IMR-90 (cell line): Measurements from ENCODE around the gene KRTAP10-5. TPM values are rescaled to one million over a fixed set of nuclear protein-coding genes. Genes with fewer than 3 reads are reported as not detected.

ENCODE experiments used
- ATAC-seq: fragments of 200-7000 bp; cut with Tn5 transposase; 2 replicates; pipeline ENCODE4 v1.9.1; 2020; ENCODE audit warnings: low read depth, mild to moderate bottlenecking, moderate library complexity
- BruUV-seq: library from RNA; stranded (reverse); fragments of 400-500 nt; replicated peaks from 2 replicates; lab custom pipeline; 2021; lab: Mats Ljungman, UMichigan
- CTCF ChIA-PET: fragments of 300-600 bp; formaldehyde crosslinking; extraction: SDS; loops from one replicate; lab custom pipeline; 2021; ENCODE audit warnings: antibody characterized with exemption; lab: Yijun Ruan, JAX
- POLR2A ChIA-PET: fragments of 300-600 bp; sonication (Branson Sonifier 250); formaldehyde crosslinking; loops from one replicate; lab custom pipeline; 2022; ENCODE audit warnings: antibody characterized with exemption; ENCODE audit not compliant: unreplicated experiment; lab: Charles Lee
- DNase-seq: peaks from one replicate; pipeline ENCODE4 v3.0.0; 2013
- H2AFZ ChIP-seq: replicated peaks from 2 replicates; pipeline ENCODE3; 2013; ENCODE audit warnings: low read length, mild to moderate bottlenecking; ENCODE audit not compliant: poor library complexity
- H2AK5ac ChIP-seq: 2 replicates; pipeline ENCODE4 v1.6.1; 2013; ENCODE audit warnings: low read depth, low read length, inconsistent platforms
- H2AK9ac ChIP-seq: replicated peaks from 2 replicates; pipeline ENCODE3; 2013; ENCODE audit warnings: mild to moderate bottlenecking, low read depth, low read length, moderate library complexity; ENCODE audit not compliant: poor library complexity
- H2BK120ac ChIP-seq: 2 replicates; pipeline ENCODE4 v1.6.1; 2013; ENCODE audit warnings: low read depth, low read length, inconsistent platforms
- H2BK15ac ChIP-seq: 3 replicates; pipeline ENCODE4 v1.6.1; 2013; ENCODE audit warnings: low read depth, low read length, inconsistent platforms
- H2BK20ac ChIP-seq: 2 replicates; pipeline ENCODE4 v1.6.1; 2013; ENCODE audit warnings: low read depth, mild to moderate bottlenecking, inconsistent platforms, low read length, moderate library complexity
- H2BK5ac ChIP-seq: 2 replicates; pipeline ENCODE4 v1.6.1; 2013; ENCODE audit warnings: mild to moderate bottlenecking, low read depth, low read length, inconsistent platforms; ENCODE audit not compliant: poor library complexity, severe bottlenecking
- H3K14ac ChIP-seq: replicated peaks from 2 replicates; pipeline ENCODE4 v1.6.1; 2013; ENCODE audit warnings: low read depth, low read length, inconsistent platforms
- H3K18ac ChIP-seq: 2 replicates; pipeline ENCODE4 v1.6.1; 2013; ENCODE audit warnings: low read depth, low read length, control low read depth
- H3K23ac ChIP-seq: 2 replicates; pipeline ENCODE4 v1.6.1; 2013; ENCODE audit warnings: low read depth, low read length, inconsistent platforms
- H3K27ac ChIP-seq: 2 replicates; pipeline ENCODE4 v1.5.1; 2013; ENCODE audit warnings: mild to moderate bottlenecking, control low read depth, low read length; ENCODE audit not compliant: insufficient read depth
- H3K27me3 ChIP-seq: 2 replicates; pipeline ENCODE4 v1.6.1; 2013; ENCODE audit warnings: low read length; ENCODE audit not compliant: control insufficient read depth, insufficient read depth
- H3K36me3 ChIP-seq: 2 replicates; pipeline ENCODE4 v1.6.1; 2013; ENCODE audit warnings: low read length, mixed read lengths; ENCODE audit not compliant: control insufficient read depth, insufficient read depth
- H3K4ac ChIP-seq: 2 replicates; pipeline ENCODE4 v1.6.1; 2013; ENCODE audit warnings: low read depth, low read length, inconsistent platforms
- H3K4me1 ChIP-seq: 2 replicates; pipeline ENCODE4 v1.6.1; 2013; ENCODE audit warnings: low read length, mixed read lengths; ENCODE audit not compliant: control insufficient read depth, insufficient read depth
- H3K4me2 ChIP-seq: 2 replicates; pipeline ENCODE4 v1.6.1; 2013; ENCODE audit warnings: low read depth, mild to moderate bottlenecking, control low read depth, low read length, moderate library complexity
- H3K4me3 ChIP-seq: 2 replicates; pipeline ENCODE4 v1.5.1; 2013; ENCODE audit warnings: low read depth, mild to moderate bottlenecking, control low read depth, low read length, moderate library complexity; ENCODE audit not compliant: insufficient read depth
- H3K56ac ChIP-seq: 2 replicates; pipeline ENCODE4 v1.6.1; 2013; ENCODE audit warnings: low read length, inconsistent platforms; ENCODE audit not compliant: insufficient read depth; ENCODE audit errors: extremely low read depth
- H3K79me1 ChIP-seq, 2 experiments: 2 replicates each; pipeline ENCODE4 v1.6.1; 2013; ENCODE audit warnings: low read length in 2 of 2, inconsistent platforms in 1 of 2, low read depth in 1 of 2
- H3K9ac ChIP-seq: 2 replicates; pipeline ENCODE4 v1.6.1; 2013; ENCODE audit warnings: low read depth, low read length, control low read depth
- H3K9me1 ChIP-seq: 2 replicates; pipeline ENCODE4 v1.6.1; 2013; ENCODE audit warnings: low read length, inconsistent platforms; ENCODE audit not compliant: insufficient read depth
- H3K9me3 ChIP-seq: 2 replicates; pipeline ENCODE4 v1.6.1; 2013; ENCODE audit warnings: low read length; ENCODE audit not compliant: control insufficient read depth, insufficient read depth
- H4K20me1 ChIP-seq: 2 replicates; pipeline ENCODE4 v1.6.1; 2013; ENCODE audit warnings: low read length, inconsistent platforms; ENCODE audit not compliant: insufficient read depth
- H4K5ac ChIP-seq: 2 replicates; pipeline ENCODE4 v1.6.1; 2013; ENCODE audit warnings: mild to moderate bottlenecking, low read depth, low read length, control low read depth
- H4K8ac ChIP-seq, 2 experiments: 2 replicates each; pipeline ENCODE4 v1.6.1; 2013; ENCODE audit warnings: low read depth in 2 of 2, low read length in 2 of 2, control low read depth in 1 of 2, inconsistent platforms in 1 of 2
- H4K91ac ChIP-seq: 2 replicates; pipeline ENCODE4 v1.6.1; 2013; ENCODE audit warnings: low read depth, low read length, inconsistent platforms; ENCODE audit not compliant: insufficient read depth
- BHLHE40 ChIP-seq: fragments of 150-350 bp; IDR thresholded peaks from 2 replicates; pipeline ENCODE4 v1.6.1; 2016; ENCODE audit warnings: mild to moderate bottlenecking, low read depth, low read length
- CEBPB ChIP-seq: IDR thresholded peaks from 2 replicates; pipeline ENCODE4 v1.6.1; 2012; ENCODE audit warnings: low read depth, low read length, improper control_type of control experiment
- CHD1 ChIP-seq: IDR thresholded peaks from 2 replicates; pipeline ENCODE4 v1.6.1; 2012; ENCODE audit warnings: low read depth, low read length, improper control_type of control experiment
- FOS ChIP-seq: fragments of 150-350 bp; IDR thresholded peaks from 2 replicates; pipeline ENCODE4 v1.6.1; 2016; ENCODE audit warnings: low read depth, low read length
- MAFK ChIP-seq: IDR thresholded peaks from 2 replicates; pipeline ENCODE4 v1.6.1; 2012; ENCODE audit warnings: low read depth, low read length, improper control_type of control experiment
- MAZ ChIP-seq: IDR thresholded peaks from 2 replicates; pipeline ENCODE4 v1.6.1; 2012; ENCODE audit warnings: low read depth, mild to moderate bottlenecking, low read length, improper control_type of control experiment, moderate library complexity, borderline replicate concordance
- MXI1 ChIP-seq: IDR thresholded peaks from 2 replicates; pipeline ENCODE4 v1.6.1; 2012; ENCODE audit warnings: low read depth, mild to moderate bottlenecking, low read length, moderate library complexity, borderline replicate concordance
- NFE2L2 ChIP-seq: fragments of 150-350 bp; IDR thresholded peaks from 2 replicates; pipeline ENCODE4 v1.6.1; 2016; ENCODE audit warnings: low read depth, mild to moderate bottlenecking, low read length
- POLR2A ChIP-seq: IDR thresholded peaks from 2 replicates; pipeline ENCODE4 v1.6.1; 2012; ENCODE audit warnings: mild to moderate bottlenecking, low read depth, low read length
- RAD21 ChIP-seq: IDR thresholded peaks from 2 replicates; pipeline ENCODE4 v1.6.1; 2012; ENCODE audit warnings: low read length, improper control_type of control experiment
- RCOR1 ChIP-seq: IDR thresholded peaks from 2 replicates; pipeline ENCODE4 v1.6.1; 2012; ENCODE audit warnings: mild to moderate bottlenecking, low read length, improper control_type of control experiment; ENCODE audit not compliant: insufficient replicate concordance
- RFX5 ChIP-seq: IDR thresholded peaks from 2 replicates; pipeline ENCODE4 v1.8.0; 2012; ENCODE audit warnings: low read depth, mild to moderate bottlenecking, low read length, moderate library complexity
- SMC3 ChIP-seq: fragments of 150-350 bp; IDR thresholded peaks from 2 replicates; pipeline ENCODE4 v1.6.1; 2016; ENCODE audit warnings: low read depth, mild to moderate bottlenecking, antibody characterized with exemption, low read length, moderate library complexity
- USF2 ChIP-seq: fragments of 150-350 bp; IDR thresholded peaks from 2 replicates; pipeline ENCODE4 v1.6.1; 2017; ENCODE audit warnings: mild to moderate bottlenecking, antibody characterized with exemption, low read length, low read depth
- WGBS, 2 experiments: methylation state at CpG; one replicate each; pipeline versions ENCODE4 v1.1.5 to v1.1.7; 2013; ENCODE audit warnings: missing lambda C conversion rate in 2 of 2; ENCODE audit not compliant: insufficient read length in 1 of 2; ENCODE audit errors: extremely low coverage in 2 of 2; 5-methylcytosine and 5-hydroxymethylcytosine counted together
- dilution Hi-C: fragments of 300-500 bp; cut with HindIII; formaldehyde crosslinking; loops from one replicate; pipeline ENCODE4 v1.14.3; 2018; ENCODE audit warnings: low sequenced_read_pairs; ENCODE audit not compliant: unreplicated experiment
- in situ Hi-C: fragments of 300-500 bp; cut with MboI; formaldehyde crosslinking; loops from 3 replicates; pipeline ENCODE4 v1.14.3; 2019; ENCODE audit warnings: low sequenced_read_pairs, inconsistent platforms, mixed read lengths
- intact Hi-C: fragments of 100-400 bp; cut with micrococcal nuclease; formaldehyde crosslinking; loops from 2 replicates; pipeline ENCODE4 v1.10.0; 2022
- polyA plus RNA-seq, 3 experiments: library from polyadenylated mRNA; depleted of rRNA; stranded (reverse); fragments of >200 nt; gene quantifications; 2 replicates each; pipeline ENCODE4 v1.2.3, GENCODE V29; 2012; ENCODE audit warnings: low replicate concordance in 1 of 3
- total RNA-seq: library from RNA; depleted of rRNA; stranded (reverse); fragments of >200 nt; gene quantifications from 2 replicates; pipeline ENCODE4 v1.2.3, GENCODE V29; 2012
- TF ChIP-seq, protein P1 (sequence below): fragments of 150-350 bp; IDR thresholded peaks from 2 replicates; pipeline ENCODE4 v1.6.1; 2016; ENCODE audit warnings: low read depth, mild to moderate bottlenecking, low read length, moderate library complexity, borderline replicate concordance
- TF ChIP-seq, protein P2 (sequence below): conservative IDR thresholded peaks from 2 replicates; pipeline ENCODE4 v1.5.1; 2012; ENCODE audit warnings: mild to moderate bottlenecking, low read depth, low read length, improper control_type of control experiment

KRTAP10-5 gene
- total and polyA plus RNA-seq, 2 of the 4 experiments (the other 2 are of a cell fraction) = not detected

DNA sequence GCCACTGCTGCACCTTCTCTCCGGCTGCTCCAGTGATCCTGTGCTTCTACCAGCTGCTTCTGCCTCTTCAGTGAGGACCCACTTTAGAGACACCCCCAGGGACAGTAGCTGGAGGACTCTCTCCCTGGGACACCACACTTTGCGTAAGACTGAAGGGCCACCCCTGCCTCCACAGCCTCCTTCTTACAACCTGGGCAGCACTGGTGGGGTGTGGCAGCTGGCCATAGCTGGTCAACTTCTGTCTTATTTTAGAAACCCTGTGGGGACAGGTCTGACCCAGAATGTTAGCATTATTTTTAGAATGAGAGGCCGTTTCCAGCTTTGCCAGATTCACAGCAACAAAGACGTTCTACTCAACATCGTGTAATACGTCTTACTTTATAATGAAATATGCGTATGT lies 45.4 kb upstream of the KRTAP10-5 start:
- Histone ChIP-seq H3K27ac (no peak overlapping the region), H2AK5ac (no peak overlapping the region), H3K36me3 (no peaks in the 10 kb centered on the region), H2BK15ac (no peak overlapping the region), H2AFZ (no peak overlapping the region), H3K79me1 (no peaks in the 10 kb centered on the region), H3K14ac (no peak overlapping the region), H3K9me1 (no peaks in the 10 kb centered on the region), H3K4me1 (no peaks in the 10 kb centered on the region), H4K91ac (no peak overlapping the region), H4K5ac (no peak overlapping the region), H3K56ac (no peak overlapping the region), H3K4ac (no peak overlapping the region), H4K20me1 (no peaks in the 10 kb centered on the region), H2BK20ac (no peak overlapping the region), H2BK120ac (no peak overlapping the region), H2BK5ac (no peak overlapping the region), H3K9ac (no peak overlapping the region), H3K4me3 (no peak overlapping the region), H2AK9ac (no peak overlapping the region), H3K4me2 (no peak overlapping the region), H4K8ac (no peak overlapping the region), H3K23ac (no peak overlapping the region), H3K9me3 (0 out of 2 replicates have a peak, but pooled peaks cover 1% of the 10 kb centered on the region), H3K27me3 (peaks cover 2% of the 10 kb centered on the region; the same call in 1 of the 2 replicates), H3K18ac (no peak overlapping the region)
- DNase-seq (no peak), ATAC-seq (no peak)
- no peak for TF ChIP-seq BHLHE40
- no peak for TF ChIP-seq USF2
- TF ChIP-seq, protein P1, sequence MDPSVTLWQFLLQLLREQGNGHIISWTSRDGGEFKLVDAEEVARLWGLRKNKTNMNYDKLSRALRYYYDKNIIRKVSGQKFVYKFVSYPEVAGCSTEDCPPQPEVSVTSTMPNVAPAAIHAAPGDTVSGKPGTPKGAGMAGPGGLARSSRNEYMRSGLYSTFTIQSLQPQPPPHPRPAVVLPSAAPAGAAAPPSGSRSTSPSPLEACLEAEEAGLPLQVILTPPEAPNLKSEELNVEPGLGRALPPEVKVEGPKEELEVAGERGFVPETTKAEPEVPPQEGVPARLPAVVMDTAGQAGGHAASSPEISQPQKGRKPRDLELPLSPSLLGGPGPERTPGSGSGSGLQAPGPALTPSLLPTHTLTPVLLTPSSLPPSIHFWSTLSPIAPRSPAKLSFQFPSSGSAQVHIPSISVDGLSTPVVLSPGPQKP = no peak
- no peak for TF ChIP-seq MAFK
- no peak for TF ChIP-seq FOS
- no peak for TF ChIP-seq RAD21
- no peak for TF ChIP-seq CEBPB
- TF ChIP-seq POLR2A = no peak
- TF ChIP-seq SMC3 = no peak
- no peak for TF ChIP-seq NFE2L2
- TF ChIP-seq RCOR1 = no peak
- no peak for TF ChIP-seq MAZ
- TF ChIP-seq CHD1 = no peak
- no peak for TF ChIP-seq MXI1
- TF ChIP-seq RFX5 = no peak
- TF ChIP-seq, protein P2, sequence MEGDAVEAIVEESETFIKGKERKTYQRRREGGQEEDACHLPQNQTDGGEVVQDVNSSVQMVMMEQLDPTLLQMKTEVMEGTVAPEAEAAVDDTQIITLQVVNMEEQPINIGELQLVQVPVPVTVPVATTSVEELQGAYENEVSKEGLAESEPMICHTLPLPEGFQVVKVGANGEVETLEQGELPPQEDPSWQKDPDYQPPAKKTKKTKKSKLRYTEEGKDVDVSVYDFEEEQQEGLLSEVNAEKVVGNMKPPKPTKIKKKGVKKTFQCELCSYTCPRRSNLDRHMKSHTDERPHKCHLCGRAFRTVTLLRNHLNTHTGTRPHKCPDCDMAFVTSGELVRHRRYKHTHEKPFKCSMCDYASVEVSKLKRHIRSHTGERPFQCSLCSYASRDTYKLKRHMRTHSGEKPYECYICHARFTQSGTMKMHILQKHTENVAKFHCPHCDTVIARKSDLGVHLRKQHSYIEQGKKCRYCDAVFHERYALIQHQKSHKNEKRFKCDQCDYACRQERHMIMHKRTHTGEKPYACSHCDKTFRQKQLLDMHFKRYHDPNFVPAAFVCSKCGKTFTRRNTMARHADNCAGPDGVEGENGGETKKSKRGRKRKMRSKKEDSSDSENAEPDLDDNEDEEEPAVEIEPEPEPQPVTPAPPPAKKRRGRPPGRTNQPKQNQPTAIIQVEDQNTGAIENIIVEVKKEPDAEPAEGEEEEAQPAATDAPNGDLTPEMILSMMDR = no peak
- WGBS, 2 experiments = 40% methylated on average over 1 of the region's 7 CpGs; no CpG with 5 or more reads in 1 of the 2 experiments
- ChIA-PET POLR2A (no interaction called here), CTCF (no interaction called here)
- in situ Hi-C loops (no loop called here), intact Hi-C loops (no loop called here), dilution Hi-C loops (no loop called here)
- BruUV-seq = no TSS peak
